Testis (tissue), 2 donors: Measurements from ENCODE around the gene RHBDL3.

Experiments used
- POLR2A ChIP-seq: fragments of 450-650 bp; IDR thresholded peaks from one replicate; pipeline ENCODE4 v1.6.1; 2017; ENCODE audit warnings: antibody characterized with exemption, mild to moderate bottlenecking, moderate library complexity
- TF ChIP-seq, protein P1 (sequence below), 3 experiments: fragments of 450-650 bp in 2 of 3; fragments of 200-600 bp in 1 of 3; sonication (generic) in 1 of 3; IDR thresholded peaks; one replicate each; pipeline ENCODE4 v1.5.1; 2016 to 2019; ENCODE audit warnings: antibody characterized with exemption in 3 of 3, mild to moderate bottlenecking in 2 of 3, moderate library complexity in 1 of 3

GRCh38 chr17:32297424-32297823, 31.8 kb downstream of the RHBDL3 start:
- TF ChIP-seq POLR2A, result no peak
- TF ChIP-seq, protein P1, sequence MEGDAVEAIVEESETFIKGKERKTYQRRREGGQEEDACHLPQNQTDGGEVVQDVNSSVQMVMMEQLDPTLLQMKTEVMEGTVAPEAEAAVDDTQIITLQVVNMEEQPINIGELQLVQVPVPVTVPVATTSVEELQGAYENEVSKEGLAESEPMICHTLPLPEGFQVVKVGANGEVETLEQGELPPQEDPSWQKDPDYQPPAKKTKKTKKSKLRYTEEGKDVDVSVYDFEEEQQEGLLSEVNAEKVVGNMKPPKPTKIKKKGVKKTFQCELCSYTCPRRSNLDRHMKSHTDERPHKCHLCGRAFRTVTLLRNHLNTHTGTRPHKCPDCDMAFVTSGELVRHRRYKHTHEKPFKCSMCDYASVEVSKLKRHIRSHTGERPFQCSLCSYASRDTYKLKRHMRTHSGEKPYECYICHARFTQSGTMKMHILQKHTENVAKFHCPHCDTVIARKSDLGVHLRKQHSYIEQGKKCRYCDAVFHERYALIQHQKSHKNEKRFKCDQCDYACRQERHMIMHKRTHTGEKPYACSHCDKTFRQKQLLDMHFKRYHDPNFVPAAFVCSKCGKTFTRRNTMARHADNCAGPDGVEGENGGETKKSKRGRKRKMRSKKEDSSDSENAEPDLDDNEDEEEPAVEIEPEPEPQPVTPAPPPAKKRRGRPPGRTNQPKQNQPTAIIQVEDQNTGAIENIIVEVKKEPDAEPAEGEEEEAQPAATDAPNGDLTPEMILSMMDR (IDR thresholded peaks at IDR 0.05), result no peak
